DMS153 treated with DMSO at 0.1 percent for 48 hours (cell line): ENCODE data around the gene DYNLT3.

Source experiments
- DNase-seq: peaks from one replicate; lab custom pipeline; 2025; ENCODE audit not compliant: unreplicated experiment; lab: John Stamatoyannopoulos, UW

DYNLT3 gene

GRCh38 chrX:37846934-37847732 lies at the start of gene DYNLT3:
Gene DYNLT3 (minus strand): TSS chrX:37847571. CDS start chrX:37847510, 61 bp downstream.
- peak; percentile 44 for DNase-seq

- no peak for DNase-seq
Measured at GRCh38 chrX:37896511-37896890, 49.1 kb upstream of the DYNLT3 start.

GRCh38 chrX:37895795-37896510 lies 48.6 kb upstream of the DYNLT3 start:
- DNase-seq: no peak

GRCh38 chrX:37894725-37895124 lies 47.4 kb upstream of the DYNLT3 start:
- DNase-seq: no peak

GRCh38 chrX:37888010-37888409 lies 40.6 kb upstream of the DYNLT3 start:
- no peak for DNase-seq

- no peak for DNase-seq
Measured at GRCh38 chrX:37887347-37887746, 40.0 kb upstream of the DYNLT3 start.

- no peak for DNase-seq
Measured at GRCh38 chrX:37883196-37883595, 35.8 kb upstream of the DYNLT3 start.

GRCh38 chrX:37879692-37880091 lies 32.3 kb upstream of the DYNLT3 start:
- DNase-seq: no peak

- no peak for DNase-seq
Measured at GRCh38 chrX:37876716-37877115, 29.3 kb upstream of the DYNLT3 start.

GRCh38 chrX:37875675-37876074 lies 28.3 kb upstream of the DYNLT3 start:
- no peak for DNase-seq

GRCh38 chrX:37873220-37873619 lies 25.8 kb upstream of the DYNLT3 start:
- no peak for DNase-seq

- DNase-seq: no peak
Measured at GRCh38 chrX:37872303-37872655, 24.9 kb upstream of the DYNLT3 start.

- no peak for DNase-seq
Measured at GRCh38 chrX:37871626-37872302, 24.4 kb upstream of the DYNLT3 start.

- DNase-seq: no peak
Measured at GRCh38 chrX:37867536-37868153, 20.3 kb upstream of the DYNLT3 start.

GRCh38 chrX:37863728-37864127 lies 16.4 kb upstream of the DYNLT3 start:
- DNase-seq: no peak

GRCh38 chrX:37862851-37863250 lies 15.5 kb upstream of the DYNLT3 start:
- DNase-seq: no peak

GRCh38 chrX:37860721-37861120 lies 13.3 kb upstream of the DYNLT3 start:
- DNase-seq: no peak

- DNase-seq: no peak
Measured at GRCh38 chrX:37854748-37855147, 7.4 kb upstream of the DYNLT3 start.

- DNase-seq: no peak
Measured at GRCh38 chrX:37854148-37854547, 6.8 kb upstream of the DYNLT3 start.

GRCh38 chrX:37847733-37848197 lies 394 bp upstream of the DYNLT3 start:
- DNase-seq: no peak

GRCh38 chrX:37846558-37846933 lies 825 bp downstream of the DYNLT3 start:
- no peak for DNase-seq
